HEK293T (cell line): ENCODE measurements around the gene ZFP30.
"Not testable (repeated sequence)": the region's sequence is repeated elsewhere in the genome, so short reads cannot be mapped to it uniquely, and the experiment has no call there.

Source experiments
- ELF4 ChIP-seq: fragments of 450-650 bp; IDR thresholded peaks from 2 replicates; pipeline ENCODE4 v1.6.1; 2017; ENCODE audit warnings: antibody characterized with exemption
- FOXA1 ChIP-seq: fragments of 450-650 bp; IDR thresholded peaks from 2 replicates; pipeline ENCODE4 v1.6.1; 2016; ENCODE audit warnings: mild to moderate bottlenecking
- FOXK2 ChIP-seq: fragments of 450-650 bp; IDR thresholded peaks from 2 replicates; pipeline ENCODE4 v1.6.1; 2016; ENCODE audit warnings: mild to moderate bottlenecking
- SUZ12 ChIP-seq: fragments of 450-650 bp; IDR thresholded peaks from 2 replicates; pipeline ENCODE4 v1.6.1; 2016; ENCODE audit warnings: mild to moderate bottlenecking
- ZNF384 ChIP-seq: fragments of 450-650 bp; IDR thresholded peaks from 2 replicates; pipeline ENCODE4 v1.6.1; 2016
- TF ChIP-seq, protein P1 (sequence below): fragments of 450-650 bp; IDR thresholded peaks from 2 replicates; pipeline ENCODE4 v1.6.1; 2016

DNA sequence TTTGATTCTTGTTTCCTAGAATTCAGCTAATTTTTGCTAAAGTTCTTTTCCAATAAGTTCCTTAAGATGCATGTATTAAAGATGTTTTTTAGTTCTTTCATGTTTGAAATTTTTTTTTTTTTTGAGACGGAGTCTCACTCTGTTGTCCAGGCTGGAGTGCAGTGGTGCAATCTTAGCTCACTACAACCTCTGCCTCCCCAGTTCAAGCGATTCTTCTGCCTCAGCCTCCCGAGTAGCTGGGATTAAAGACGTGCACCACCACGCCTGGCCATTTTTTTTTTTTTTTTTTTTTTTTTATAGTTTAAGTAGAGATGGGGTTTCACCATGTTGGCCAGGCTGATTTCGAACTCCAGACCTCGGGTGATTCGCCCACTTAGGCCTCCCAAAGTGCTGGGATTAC lies 1.9 kb upstream of the ZFP30 start:
- not testable (repeated sequence) for TF ChIP-seq ELF4, ZNF384, FOXA1, FOXK2, SUZ12
- TF ChIP-seq, protein P1, sequence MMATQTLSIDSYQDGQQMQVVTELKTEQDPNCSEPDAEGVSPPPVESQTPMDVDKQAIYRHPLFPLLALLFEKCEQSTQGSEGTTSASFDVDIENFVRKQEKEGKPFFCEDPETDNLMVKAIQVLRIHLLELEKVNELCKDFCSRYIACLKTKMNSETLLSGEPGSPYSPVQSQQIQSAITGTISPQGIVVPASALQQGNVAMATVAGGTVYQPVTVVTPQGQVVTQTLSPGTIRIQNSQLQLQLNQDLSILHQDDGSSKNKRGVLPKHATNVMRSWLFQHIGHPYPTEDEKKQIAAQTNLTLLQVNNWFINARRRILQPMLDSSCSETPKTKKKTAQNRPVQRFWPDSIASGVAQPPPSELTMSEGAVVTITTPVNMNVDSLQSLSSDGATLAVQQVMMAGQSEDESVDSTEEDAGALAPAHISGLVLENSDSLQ, result not testable (repeated sequence)
